Stimulated activated CD4-positive, alpha-beta T cell treated with anti-CD3 and anti-CD28 coated beads, Interleukin-12 subunit alpha, Interleukin-12 subunit beta, amount 100 ng/mL, for 4 hours (primary cell): ENCODE results near the gene SHISA6.

Source experiments
- DNase-seq: peaks from one replicate; pipeline ENCODE4 v3.0.0-alpha.2; 2020

Gene SHISA6

GRCh38 chr17:11363565-11364117, 122.6 kb downstream of the SHISA6 start:
- DNase-seq, result no peak

GRCh38 chr17:11366272-11366850, 125.3 kb downstream of the SHISA6 start:
- no peak for DNase-seq

GRCh38 chr17:11369575-11369974, 128.6 kb downstream of the SHISA6 start:
- no peak for DNase-seq

- DNase-seq, result no peak
These were observed 131.7 kb downstream of the SHISA6 start for GRCh38 chr17:11372692-11373091.

- DNase-seq, result no peak
These were observed 137.5 kb downstream of the SHISA6 start for GRCh38 chr17:11378506-11378905.

- DNase-seq, result no peak
These were observed 139.7 kb downstream of the SHISA6 start for GRCh38 chr17:11380761-11381160.

- no peak for DNase-seq
These were observed 142.1 kb downstream of the SHISA6 start for GRCh38 chr17:11383157-11383556.

GRCh38 chr17:11384131-11384530, 143.1 kb downstream of the SHISA6 start:
- no peak for DNase-seq

- no peak for DNase-seq
These were observed 146.6 kb downstream of the SHISA6 start for GRCh38 chr17:11387610-11388009.

- DNase-seq, result no peak
These were observed 147.0 kb downstream of the SHISA6 start for GRCh38 chr17:11388054-11388453.

- no peak for DNase-seq
These were observed 148.6 kb downstream of the SHISA6 start for GRCh38 chr17:11389583-11389982.

- DNase-seq, result no peak
These were observed 150.1 kb downstream of the SHISA6 start for GRCh38 chr17:11391134-11391533.

- DNase-seq, result no peak
These were observed 163.6 kb downstream of the SHISA6 start for GRCh38 chr17:11404431-11405276.

GRCh38 chr17:11406716-11407115, 165.7 kb downstream of the SHISA6 start:
- DNase-seq, result no peak

- no peak for DNase-seq
These were observed 171.6 kb downstream of the SHISA6 start for GRCh38 chr17:11412654-11413053.

- no peak for DNase-seq
These were observed 177.3 kb downstream of the SHISA6 start for GRCh38 chr17:11418342-11418741.

GRCh38 chr17:11430751-11431150, 189.7 kb downstream of the SHISA6 start:
- no peak for DNase-seq

GRCh38 chr17:11438673-11439072, 197.7 kb downstream of the SHISA6 start:
- no peak for DNase-seq

- DNase-seq, result no peak
These were observed 200.0 kb downstream of the SHISA6 start for GRCh38 chr17:11441004-11441403.

- DNase-seq, result no peak
These were observed 205.3 kb downstream of the SHISA6 start for GRCh38 chr17:11446316-11446715.

GRCh38 chr17:11454096-11454495, 213.1 kb downstream of the SHISA6 start:
- no peak for DNase-seq

GRCh38 chr17:11458279-11458678, 217.3 kb downstream of the SHISA6 start:
- DNase-seq, result no peak

GRCh38 chr17:11459861-11460331, 218.9 kb downstream of the SHISA6 start:
- DNase-seq, result no peak

- DNase-seq, result no peak
These were observed 221.1 kb downstream of the SHISA6 start for GRCh38 chr17:11461993-11462548.
